ENCODE measurements around the gene AGMO.

DNA sequence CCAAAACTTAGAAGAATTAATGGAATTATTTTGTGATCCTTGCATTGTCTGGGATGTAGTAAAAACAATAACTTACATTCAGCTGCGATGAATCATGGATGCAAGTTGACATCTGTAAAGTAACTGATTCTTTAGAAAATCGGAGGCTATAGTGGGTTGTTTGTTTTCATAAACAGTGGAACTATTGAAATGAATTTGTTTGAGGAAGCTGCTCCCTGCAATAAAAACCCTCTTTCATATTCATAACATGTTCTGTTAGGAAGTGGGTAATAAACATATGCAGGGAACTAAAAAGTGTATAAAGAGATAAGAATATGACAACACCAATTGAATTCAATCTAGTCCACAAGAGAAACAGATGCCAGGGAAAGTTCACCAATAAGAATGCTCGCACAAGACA, 53.6 kb downstream of the AGMO start:
- TF ChIP-seq, protein P1, sequence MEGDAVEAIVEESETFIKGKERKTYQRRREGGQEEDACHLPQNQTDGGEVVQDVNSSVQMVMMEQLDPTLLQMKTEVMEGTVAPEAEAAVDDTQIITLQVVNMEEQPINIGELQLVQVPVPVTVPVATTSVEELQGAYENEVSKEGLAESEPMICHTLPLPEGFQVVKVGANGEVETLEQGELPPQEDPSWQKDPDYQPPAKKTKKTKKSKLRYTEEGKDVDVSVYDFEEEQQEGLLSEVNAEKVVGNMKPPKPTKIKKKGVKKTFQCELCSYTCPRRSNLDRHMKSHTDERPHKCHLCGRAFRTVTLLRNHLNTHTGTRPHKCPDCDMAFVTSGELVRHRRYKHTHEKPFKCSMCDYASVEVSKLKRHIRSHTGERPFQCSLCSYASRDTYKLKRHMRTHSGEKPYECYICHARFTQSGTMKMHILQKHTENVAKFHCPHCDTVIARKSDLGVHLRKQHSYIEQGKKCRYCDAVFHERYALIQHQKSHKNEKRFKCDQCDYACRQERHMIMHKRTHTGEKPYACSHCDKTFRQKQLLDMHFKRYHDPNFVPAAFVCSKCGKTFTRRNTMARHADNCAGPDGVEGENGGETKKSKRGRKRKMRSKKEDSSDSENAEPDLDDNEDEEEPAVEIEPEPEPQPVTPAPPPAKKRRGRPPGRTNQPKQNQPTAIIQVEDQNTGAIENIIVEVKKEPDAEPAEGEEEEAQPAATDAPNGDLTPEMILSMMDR (IDR thresholded peaks at IDR 0.05): no peak
- no peak for TF ChIP-seq POLR2A (IDR thresholded peaks at IDR 0.05)

Measured in breast epithelium (tissue), 3 donors.